ENCODE data around the gene PAX1. TPM values are rescaled to one million over a fixed set of nuclear protein-coding genes. Genes with fewer than 3 reads are reported as not detected.

Gene PAX1
- total and polyA plus RNA-seq, 9 of the 15 experiments (the other 6 are each of a cell fraction or from before 2014, with no cell fraction given), result not detected

GRCh38 chr20:21677781-21678180, 27.7 kb upstream of the PAX1 start (continued):
- no peak for TF ChIP-seq PRDM10 (IDR thresholded peaks at IDR 0.05; ENCODE audit: partially characterized antibody)
- no peak for TF ChIP-seq PREB (CRISPR knock-in tag; IDR thresholded peaks at IDR 0.05)
- TF ChIP-seq GATAD2A (IDR thresholded peaks at IDR 0.05), result no peak

GRCh38 chr20:21681234-21681921, 24.1 kb upstream of the PAX1 start:
- Histone ChIP-seq H3K36me3 (ENCODE audit: control insufficient read depth, insufficient read depth, low read length) (no peaks in the 10 kb centered on the region), H3K4me3 (no peak overlapping the region), H4K20me1 (replicated peaks; ENCODE audit: control insufficient read depth, insufficient read depth, low read length) (no peaks in the 10 kb centered on the region), H3K4me2 (ENCODE audit: insufficient read depth, low read length) (no peak overlapping the region), H3K9ac (ENCODE audit: insufficient read depth in 1 of 2, low read depth in 2 of 2, low read length in 2 of 2) (no peak overlapping the region), H3K9me3 (replicated peaks; ENCODE audit: control insufficient read depth, insufficient read depth, low read depth, low read length) (no peaks in the 10 kb centered on the region), H3K27me3 (ENCODE audit: control insufficient read depth in 2 of 2, insufficient read depth in 2 of 2, low read length in 2 of 2) (peaks cover 0 to 13% of the 10 kb centered on the region in 2 experiments; a peak in 1 of 5 replicates), H3K27ac (ENCODE audit: extremely low read depth, low read depth, low read length) (no peak overlapping the region), H2AFZ (ENCODE audit: low read depth, low read length) (no peak overlapping the region), H3K79me2 (ENCODE audit: control insufficient read depth, insufficient read depth, low read length) (no peaks in the 10 kb centered on the region), H3K9me1 (ENCODE audit: control insufficient read depth, insufficient read depth, low read length) (no peaks in the 10 kb centered on the region), H3K4me1 (replicated peaks in 1 of 2; ENCODE audit: control insufficient read depth in 2 of 2, insufficient read depth in 2 of 2, low read length in 2 of 2) (no peaks in the 10 kb centered on the region; a peak in 1 of 5 replicates)
- BruUV-seq (replicated peaks), result no TSS peak
- ATAC-seq (no peak), FAIRE-seq (no peak), DNase-seq (ENCODE audit: extremely low read depth in 1 of 4, low spot score in 3 of 4) (no peak)
- intact Hi-C loops (cut with micrococcal nuclease) (no loop called here), in situ Hi-C loops (cut with MboI) (no loop called here)
- ChIA-PET POLR2A (no interaction called here), CTCF (ENCODE audit: low intra/inter-chr PET ratio) (interaction anchor here (0.6 kb wide), 2 partner anchors 57 to 1928 kb away, joined by 3 to 4 read pairs; no protein-coding TSS in a partner anchor)
- WGBS (ENCODE audit: insufficient coverage, low coverage, missing lambda C conversion rate), result 3% methylated on average over 13 of the region's 14 CpGs
- no peak for TF ChIP-seq ZNF707 (CRISPR knock-in tag; conservative IDR thresholded peaks at IDR 0.05)
- TF ChIP-seq SMAD1 (IDR thresholded peaks at IDR 0.05; ENCODE audit: low read depth, low read length, partially characterized antibody), result no peak
- TF ChIP-seq MXI1 (IDR thresholded peaks at IDR 0.05; ENCODE audit: low read depth, low read length), result no peak
